ENCODE results near the gene PTGES3. TPM values are rescaled to one million over a fixed set of nuclear protein-coding genes. Genes with fewer than 3 reads are reported as not detected.

PTGES3 gene
- total and polyA plus RNA-seq, 2 of the 8 experiments (the other 6 are each of a cell fraction or from before 2014, with no cell fraction given), result 111 to 464 TPM

DNA sequence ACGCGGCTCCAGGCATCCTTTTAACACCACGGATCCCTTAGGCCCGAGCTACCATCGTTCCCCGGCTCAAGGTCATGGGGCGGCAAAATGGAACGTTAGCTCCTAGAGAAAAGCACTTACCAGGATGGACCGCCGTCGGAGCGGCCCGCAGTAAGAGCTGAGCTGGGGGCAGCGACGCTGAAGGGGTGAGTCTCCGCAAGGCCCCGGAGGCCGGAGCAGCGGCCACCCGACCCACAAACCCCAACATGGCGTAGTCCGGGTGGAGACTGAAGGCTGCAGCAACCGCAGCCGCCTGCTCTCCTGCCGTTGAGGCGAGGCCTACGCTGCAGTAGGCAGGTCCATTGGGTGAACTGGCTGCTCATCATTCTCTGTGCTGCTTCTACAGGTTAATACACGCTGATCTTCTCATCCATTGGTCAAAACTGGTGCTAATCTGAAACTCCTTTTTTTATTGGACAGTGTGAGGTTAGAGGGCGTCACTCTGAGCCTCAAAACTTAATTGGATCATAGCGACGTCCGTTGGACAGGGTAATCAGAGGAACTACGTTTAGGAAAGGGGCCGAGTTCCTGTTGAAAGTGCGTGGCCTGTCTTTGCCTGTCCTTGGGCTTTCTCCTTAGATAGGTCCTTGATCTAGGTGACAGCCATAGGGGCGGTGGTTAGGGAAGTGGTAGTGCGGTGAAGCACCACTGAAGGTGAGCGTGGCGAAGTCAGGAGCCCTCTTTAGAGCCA lies 42.2 kb downstream of the PTGES3 start, which contains the start of gene ATP5F1B (continued):
- TF ChIP-seq, protein P1, sequence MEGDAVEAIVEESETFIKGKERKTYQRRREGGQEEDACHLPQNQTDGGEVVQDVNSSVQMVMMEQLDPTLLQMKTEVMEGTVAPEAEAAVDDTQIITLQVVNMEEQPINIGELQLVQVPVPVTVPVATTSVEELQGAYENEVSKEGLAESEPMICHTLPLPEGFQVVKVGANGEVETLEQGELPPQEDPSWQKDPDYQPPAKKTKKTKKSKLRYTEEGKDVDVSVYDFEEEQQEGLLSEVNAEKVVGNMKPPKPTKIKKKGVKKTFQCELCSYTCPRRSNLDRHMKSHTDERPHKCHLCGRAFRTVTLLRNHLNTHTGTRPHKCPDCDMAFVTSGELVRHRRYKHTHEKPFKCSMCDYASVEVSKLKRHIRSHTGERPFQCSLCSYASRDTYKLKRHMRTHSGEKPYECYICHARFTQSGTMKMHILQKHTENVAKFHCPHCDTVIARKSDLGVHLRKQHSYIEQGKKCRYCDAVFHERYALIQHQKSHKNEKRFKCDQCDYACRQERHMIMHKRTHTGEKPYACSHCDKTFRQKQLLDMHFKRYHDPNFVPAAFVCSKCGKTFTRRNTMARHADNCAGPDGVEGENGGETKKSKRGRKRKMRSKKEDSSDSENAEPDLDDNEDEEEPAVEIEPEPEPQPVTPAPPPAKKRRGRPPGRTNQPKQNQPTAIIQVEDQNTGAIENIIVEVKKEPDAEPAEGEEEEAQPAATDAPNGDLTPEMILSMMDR (IDR thresholded peaks at IDR 0.05; ENCODE audit: control extremely low read depth in 1 of 3, insufficient read depth in 1 of 3, low read depth in 1 of 3, low read length in 3 of 3), result no peak
- no peak for TF ChIP-seq EP300 (IDR thresholded peaks at IDR 0.05; ENCODE audit: borderline replicate concordance in 1 of 2, low read depth in 2 of 2, low read length in 2 of 2)
- TF ChIP-seq TEAD4 (IDR thresholded peaks at IDR 0.05; ENCODE audit: low read depth, low read length), result 0 out of 2 replicates have a peak, but pooled peaks have one; percentile 13
- no peak for TF ChIP-seq EGR1 (IDR thresholded peaks at IDR 0.05; ENCODE audit: borderline replicate concordance, low read depth, low read length)
- TF ChIP-seq CBX5 (IDR thresholded peaks at IDR 0.05; ENCODE audit: low read depth, low read length), result no peak
- TF ChIP-seq EZH2 (IDR thresholded peaks at IDR 0.05; ENCODE audit: low read depth, low read length, severe bottlenecking), result no peak
- TF ChIP-seq, protein P2, sequence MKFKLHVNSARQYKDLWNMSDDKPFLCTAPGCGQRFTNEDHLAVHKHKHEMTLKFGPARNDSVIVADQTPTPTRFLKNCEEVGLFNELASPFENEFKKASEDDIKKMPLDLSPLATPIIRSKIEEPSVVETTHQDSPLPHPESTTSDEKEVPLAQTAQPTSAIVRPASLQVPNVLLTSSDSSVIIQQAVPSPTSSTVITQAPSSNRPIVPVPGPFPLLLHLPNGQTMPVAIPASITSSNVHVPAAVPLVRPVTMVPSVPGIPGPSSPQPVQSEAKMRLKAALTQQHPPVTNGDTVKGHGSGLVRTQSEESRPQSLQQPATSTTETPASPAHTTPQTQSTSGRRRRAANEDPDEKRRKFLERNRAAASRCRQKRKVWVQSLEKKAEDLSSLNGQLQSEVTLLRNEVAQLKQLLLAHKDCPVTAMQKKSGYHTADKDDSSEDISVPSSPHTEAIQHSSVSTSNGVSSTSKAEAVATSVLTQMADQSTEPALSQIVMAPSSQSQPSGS (IDR thresholded peaks at IDR 0.05; ENCODE audit: low read length), result peak; percentile 75; the same call in 1 of the 2 replicates
- TF ChIP-seq SIX5 (IDR thresholded peaks at IDR 0.05; ENCODE audit: low read depth, low read length), result no peak
- peak; percentile 100 for TF ChIP-seq TAF1 (IDR thresholded peaks at IDR 0.05; ENCODE audit: low read depth, low read length)
- 0 out of 2 replicates have a peak, but pooled peaks have one; percentile 44 for TF ChIP-seq RBBP5 (IDR thresholded peaks at IDR 0.05; ENCODE audit: borderline replicate concordance, low read depth, low read length)
- TF ChIP-seq POU5F1 (IDR thresholded peaks at IDR 0.05; ENCODE audit: low read depth, low read length), result no peak
- no peak for TF ChIP-seq CTBP2 (IDR thresholded peaks at IDR 0.05; ENCODE audit: borderline replicate concordance, insufficient read depth, insufficient read length, low read length)
- TF ChIP-seq GTF2F1 (IDR thresholded peaks at IDR 0.05; ENCODE audit: borderline replicate concordance, low read depth, low read length), result peak; percentile 88
- TF ChIP-seq BCL11A (IDR thresholded peaks at IDR 0.05; ENCODE audit: low read depth in 2 of 2, low read length in 2 of 2), result no peak
- 0 out of 2 replicates have a peak, but pooled peaks have one; percentile 17 for TF ChIP-seq KDM5A (IDR thresholded peaks at IDR 0.05; ENCODE audit: low read length)
- TF ChIP-seq NRF1 (IDR thresholded peaks at IDR 0.05; ENCODE audit: low read depth, low read length), result no peak
- TF ChIP-seq MAFK (IDR thresholded peaks at IDR 0.05; ENCODE audit: low read depth, low read length), result no peak
- no peak for TF ChIP-seq CBX8 (IDR thresholded peaks at IDR 0.05; ENCODE audit: borderline replicate concordance, low read depth, low read length)
- TF ChIP-seq FOSL1 (IDR thresholded peaks at IDR 0.05; ENCODE audit: insufficient read depth, low read depth, low read length), result no peak
- TF ChIP-seq CREB1 (IDR thresholded peaks at IDR 0.05), result peak; percentile 90
